ENCODE results near the gene UBE2J2.

Gene UBE2J2

GRCh38 chr1:1296070-1297061, 22.7 kb upstream of the UBE2J2 start:
- no peak for DNase-seq (ENCODE audit: low read depth, low spot score)

DNA sequence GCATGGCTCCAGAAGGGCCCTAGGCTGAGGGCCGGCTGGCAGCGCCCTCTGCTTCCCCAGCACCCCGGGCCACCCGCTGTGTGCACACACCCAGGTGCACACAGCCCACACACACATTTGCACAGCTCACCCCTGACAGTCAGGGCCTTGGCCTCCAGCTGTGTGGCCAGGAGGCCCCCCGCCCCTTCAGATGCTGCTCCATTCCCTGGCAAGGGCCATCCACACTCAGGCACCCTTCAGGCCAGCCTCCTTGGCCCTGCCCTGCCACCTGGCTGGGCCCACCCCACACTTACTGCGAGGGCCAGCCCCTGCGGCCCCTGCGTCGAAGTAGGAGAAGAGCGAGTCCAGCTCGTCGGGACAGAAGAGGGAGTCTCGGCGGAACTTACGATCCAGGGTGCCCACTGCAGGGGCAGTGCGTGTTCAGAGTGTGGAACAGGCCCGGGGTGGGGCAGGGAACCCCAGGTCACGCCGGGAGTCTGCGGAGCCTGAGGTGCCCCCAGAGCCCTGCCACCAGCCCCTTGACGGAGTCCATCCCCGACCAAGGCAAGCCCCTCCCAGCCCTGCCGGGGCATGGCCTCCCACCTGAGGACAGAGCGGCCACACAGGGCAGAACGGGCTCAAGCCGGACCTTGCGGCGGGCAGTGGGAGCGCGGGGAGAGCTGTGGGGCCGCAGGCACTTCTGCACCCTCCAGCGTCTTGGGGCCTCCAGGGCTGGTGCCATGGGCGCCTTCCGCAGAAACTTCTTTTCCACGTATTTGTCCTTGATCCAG, 21.7 kb upstream of the UBE2J2 start:
- DNase-seq (ENCODE audit: low read depth, low spot score), result no peak

GRCh38 chr1:1294250-1294890, 20.7 kb upstream of the UBE2J2 start:
- no peak for DNase-seq (ENCODE audit: low read depth, low spot score)

DNA sequence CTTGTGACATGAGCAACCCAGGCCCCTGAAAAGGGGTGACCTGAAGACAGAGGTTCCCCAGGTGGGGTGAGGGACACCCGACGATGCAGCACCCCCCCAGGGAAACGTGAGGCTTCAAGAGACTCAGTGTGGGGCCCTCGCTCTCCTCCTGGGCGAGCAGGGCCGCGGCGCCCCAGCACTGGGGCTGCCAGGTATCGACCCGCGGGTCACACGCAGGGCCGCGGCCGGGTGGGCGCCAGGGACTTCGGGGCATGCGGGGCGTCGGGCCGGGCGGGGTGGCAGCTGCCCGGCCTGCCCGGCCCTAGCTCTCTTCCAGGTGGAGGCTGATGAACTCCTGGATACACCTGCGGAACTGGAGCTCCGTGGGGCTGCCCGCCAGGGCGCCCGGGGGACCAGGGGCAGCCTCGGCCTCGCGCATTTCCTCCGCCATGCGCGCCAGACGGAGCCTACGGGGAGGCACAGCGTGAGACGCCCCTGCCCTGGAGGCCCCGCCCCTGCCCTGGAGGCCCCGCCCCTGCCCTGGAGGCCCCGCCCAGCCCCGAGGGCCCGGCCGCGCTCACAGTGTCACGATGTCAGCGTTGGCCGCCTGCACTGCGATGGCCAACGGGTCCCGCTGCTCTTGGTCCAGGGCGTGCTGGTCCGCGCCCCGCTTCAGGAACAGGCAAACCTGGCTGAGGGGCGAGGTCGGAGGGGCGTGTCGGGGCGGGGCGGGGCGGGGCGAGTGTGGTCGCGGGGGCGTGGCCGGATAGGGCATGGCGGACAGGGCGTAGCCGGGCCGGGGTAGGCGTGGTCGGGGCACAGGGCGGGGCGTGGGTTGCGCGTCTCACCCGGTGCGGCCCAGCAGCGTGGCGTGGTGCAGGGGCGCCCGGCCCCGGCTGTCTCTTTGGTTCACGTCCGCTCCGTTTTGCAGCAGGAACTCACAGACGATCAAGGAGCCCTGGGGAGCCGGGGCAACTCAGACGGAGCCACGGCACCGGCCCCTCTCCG, 19.9 kb upstream of the UBE2J2 start:
- no peak for DNase-seq (ENCODE audit: low read depth, low spot score)

GRCh38 chr1:1292851-1293250, 19.2 kb upstream of the UBE2J2 start:
- DNase-seq (ENCODE audit: low read depth, low spot score), result no peak

- no peak for DNase-seq (ENCODE audit: low read depth, low spot score)
Observed at GRCh38 chr1:1292442-1292779, 18.8 kb upstream of the UBE2J2 start.

DNA sequence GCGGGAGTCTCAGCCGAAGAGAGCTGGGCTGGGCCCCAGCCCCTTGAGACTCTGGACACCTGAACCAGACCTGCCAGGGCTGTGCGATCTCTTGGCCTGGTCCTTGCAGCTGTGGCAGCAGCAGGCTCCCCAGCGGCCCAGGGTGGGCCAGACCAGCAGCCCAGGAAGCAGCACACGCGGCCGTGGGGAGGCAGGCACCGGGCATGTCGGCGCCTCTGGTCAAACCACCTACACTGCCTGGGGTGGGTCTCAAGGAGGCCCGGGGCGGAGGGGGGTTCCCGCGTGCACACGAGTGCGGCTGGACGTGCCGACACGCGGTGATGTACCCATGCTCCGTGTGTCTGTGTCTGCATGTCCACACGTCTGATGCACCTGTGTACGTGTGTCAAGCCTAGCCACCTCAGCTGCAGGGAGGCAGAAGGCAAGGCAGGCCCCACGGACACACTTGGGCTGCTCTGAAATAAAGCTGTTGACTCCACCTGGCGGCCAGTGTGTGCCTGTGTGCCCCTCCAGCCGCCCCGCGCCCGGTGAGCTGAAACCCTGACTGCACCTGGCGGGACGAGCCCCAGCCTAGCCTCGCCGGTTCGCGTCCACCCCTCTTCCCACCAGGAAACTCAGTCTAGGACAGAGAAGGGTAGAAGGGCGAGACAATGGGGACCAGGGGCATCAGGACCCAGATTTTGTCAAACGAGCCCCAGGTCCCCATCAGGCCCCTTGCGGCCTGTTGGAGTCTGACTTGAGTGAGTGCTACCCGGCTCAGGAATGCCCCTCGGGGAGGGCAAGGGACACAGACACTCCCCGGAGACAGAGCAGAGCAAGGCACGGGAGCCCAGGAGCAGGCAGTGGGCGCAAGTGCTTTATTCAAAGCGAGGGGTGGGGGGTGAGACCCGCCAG, 18.1 kb upstream of the UBE2J2 start:
- DNase-seq (ENCODE audit: low read depth, low spot score), result peak; percentile 43

DNA sequence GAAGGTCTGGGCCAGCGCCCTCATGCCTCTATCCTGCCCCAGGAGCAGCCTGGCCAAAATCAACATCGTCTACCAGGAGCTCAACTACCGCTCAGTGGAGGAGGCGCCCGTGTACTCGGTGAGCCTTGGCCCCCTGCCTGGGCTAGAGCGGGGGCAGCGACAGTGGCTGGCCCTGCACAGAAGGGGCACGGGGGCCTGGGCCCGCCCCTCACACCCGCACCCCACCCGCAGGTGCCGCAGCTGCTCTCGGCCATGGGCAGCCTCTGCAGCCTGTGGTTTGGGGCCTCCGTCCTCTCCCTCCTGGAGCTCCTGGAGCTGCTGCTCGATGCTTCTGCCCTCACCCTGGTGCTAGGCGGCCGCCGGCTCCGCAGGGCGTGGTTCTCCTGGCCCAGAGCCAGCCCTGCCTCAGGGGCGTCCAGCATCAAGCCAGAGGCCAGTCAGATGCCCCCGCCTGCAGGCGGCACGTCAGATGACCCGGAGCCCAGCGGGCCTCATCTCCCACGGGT, 17.4 kb upstream of the UBE2J2 start:
- no peak for DNase-seq (ENCODE audit: low read depth, low spot score)

GRCh38 chr1:1290238-1290731, 16.6 kb upstream of the UBE2J2 start:
- peak; percentile 25 for DNase-seq (ENCODE audit: low read depth, low spot score)

DNA sequence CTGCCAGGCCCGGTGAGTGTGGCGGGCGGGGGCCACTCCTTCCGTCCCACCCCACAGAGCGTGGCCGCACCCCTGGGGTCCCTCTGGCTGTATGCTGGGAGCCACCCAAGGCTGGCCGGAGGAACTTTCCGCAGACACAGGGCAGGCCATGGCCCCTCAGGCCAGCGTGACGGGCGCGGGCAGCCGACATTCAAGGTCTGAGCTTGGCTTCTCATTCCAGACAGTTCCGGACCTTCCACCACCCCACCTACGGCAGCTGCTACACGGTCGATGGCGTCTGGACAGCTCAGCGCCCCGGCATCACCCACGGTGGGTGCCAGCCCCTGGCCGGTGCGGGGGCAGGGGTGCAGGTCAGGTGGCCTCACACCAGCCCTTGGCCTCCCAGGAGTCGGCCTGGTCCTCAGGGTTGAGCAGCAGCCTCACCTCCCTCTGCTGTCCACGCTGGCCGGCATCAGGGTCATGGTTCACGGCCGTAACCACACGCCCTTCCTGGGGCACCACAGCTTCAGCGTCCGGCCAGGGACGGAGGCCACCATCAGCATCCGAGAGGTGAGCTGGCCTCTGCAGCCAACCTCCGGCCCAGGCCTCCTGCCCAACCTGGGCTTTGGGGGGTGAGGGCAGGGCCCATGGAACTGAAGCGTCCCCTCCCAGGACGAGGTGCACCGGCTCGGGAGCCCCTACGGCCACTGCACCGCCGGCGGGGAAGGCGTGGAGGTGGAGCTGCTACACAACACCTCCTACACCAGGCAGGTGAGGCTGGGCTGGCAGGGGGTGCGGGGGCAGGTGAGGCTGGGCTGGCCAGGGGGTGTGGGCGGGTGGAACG, 13.8 kb upstream of the UBE2J2 start:
- no peak for DNase-seq (ENCODE audit: low read depth, low spot score)

DNA sequence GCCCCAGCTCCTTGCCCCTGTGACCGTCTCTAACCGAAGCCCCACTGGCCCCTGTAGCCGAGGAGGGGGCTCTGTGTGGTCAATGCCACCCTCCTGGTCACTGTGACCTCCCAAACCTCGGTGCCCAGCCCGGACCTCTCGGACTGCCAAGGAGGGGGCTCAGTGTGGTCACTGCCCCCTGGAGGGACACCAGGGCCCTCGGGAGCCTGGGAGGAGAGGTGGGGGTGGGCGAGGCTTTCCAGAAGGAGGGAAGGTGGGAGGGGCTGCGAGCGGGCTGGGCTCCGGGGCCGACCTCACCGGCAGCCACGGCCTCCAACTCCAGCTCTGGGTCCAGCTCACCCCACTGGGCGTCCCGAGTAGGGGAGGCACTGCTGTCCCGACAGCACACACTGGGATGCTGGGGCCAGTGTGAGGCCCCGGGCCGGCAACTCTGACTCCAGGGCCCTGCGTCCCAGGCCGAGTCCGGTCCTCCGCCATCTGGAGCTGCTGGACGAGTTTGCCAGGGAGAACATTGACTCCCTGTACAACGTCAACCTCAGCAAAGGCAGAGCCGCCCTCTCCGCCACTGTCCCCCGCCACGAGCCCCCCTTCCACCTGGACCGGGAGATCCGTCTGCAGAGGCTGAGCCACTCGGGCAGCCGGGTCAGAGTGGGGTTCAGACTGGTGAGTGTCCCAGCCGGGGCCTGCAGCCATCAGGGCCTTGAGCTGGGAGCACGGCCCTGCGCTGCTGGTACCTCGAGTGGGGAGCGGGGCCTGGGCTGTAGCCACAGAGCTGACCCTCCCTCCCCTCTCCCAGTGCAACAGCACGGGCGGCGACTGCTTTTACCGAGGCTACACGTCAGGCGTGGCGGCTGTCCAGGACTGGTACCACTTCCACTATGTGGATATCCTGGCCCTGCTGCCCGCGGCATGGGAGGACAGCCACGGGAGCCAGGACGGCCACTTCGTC, 12.9 kb upstream of the UBE2J2 start:
- DNase-seq (ENCODE audit: low read depth, low spot score), result no peak

- no peak for DNase-seq (ENCODE audit: low read depth, low spot score)
Observed at GRCh38 chr1:1285611-1286311, 12.1 kb upstream of the UBE2J2 start.

DNA sequence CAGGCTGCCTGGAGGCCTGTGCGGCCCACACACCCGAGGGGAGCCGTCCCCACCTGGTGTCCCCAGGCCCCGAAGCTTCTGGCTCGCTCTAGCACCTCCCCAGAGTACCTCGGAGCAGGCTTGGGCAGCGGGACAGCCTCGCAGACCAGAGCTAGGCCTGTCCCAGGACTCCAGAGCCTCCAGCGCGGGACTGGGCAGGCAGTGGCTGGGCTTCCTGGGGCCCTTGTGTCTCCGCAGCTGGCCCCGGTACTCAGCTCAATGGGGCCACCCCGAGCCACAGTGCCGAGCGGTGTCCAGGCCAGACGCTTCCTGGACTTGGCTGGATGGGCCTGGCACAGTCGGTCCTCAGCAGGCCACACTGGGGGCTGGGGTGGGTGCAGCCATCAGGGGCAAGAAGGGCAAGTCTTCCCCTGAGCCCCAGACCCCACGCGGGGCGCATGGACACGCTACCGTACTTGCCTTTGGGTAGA, 11.5 kb upstream of the UBE2J2 start:
- DNase-seq (ENCODE audit: low read depth, low spot score), result no peak

GRCh38 chr1:1284221-1285101, 10.8 kb upstream of the UBE2J2 start:
- DNase-seq (ENCODE audit: low read depth, low spot score), result no peak

DNA sequence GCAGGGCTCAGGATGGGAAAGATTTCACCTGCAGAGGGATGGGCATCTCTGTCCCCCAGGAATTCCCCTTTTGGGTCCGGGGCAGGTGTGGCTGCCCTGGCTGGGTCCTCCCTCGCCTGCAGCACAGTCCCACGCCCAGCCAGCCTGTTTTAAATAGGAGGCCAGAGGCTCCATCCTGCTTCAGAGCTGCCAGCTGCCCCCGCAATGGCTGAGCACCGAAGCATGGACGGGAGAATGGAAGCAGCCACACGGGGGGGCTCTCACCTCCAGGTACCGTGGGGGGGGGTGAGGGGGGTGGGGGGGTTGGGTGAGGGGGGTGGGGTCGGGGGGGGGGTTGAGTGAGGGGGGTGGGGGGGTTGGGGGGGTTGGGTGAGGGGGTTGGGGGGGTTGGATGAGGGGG, 10.2 kb upstream of the UBE2J2 start:
- DNase-seq (ENCODE audit: low read depth, low spot score), result no peak

- no peak for DNase-seq (ENCODE audit: low read depth, low spot score)
Observed at GRCh38 chr1:1282998-1283397, 9.3 kb upstream of the UBE2J2 start.

Measured in activated naive CD8-positive, alpha-beta T cell treated with anti-CD3 and anti-CD28 coated beads, Interleukin-2, amount 50 U/mL, for 16 hours (primary cell).